K562 (cell line): ENCODE data around the gene ARHGAP33. TPM values are rescaled to one million over a fixed set of nuclear protein-coding genes. Genes with fewer than 3 reads are reported as not detected.

Experiments used
- ATAC-seq: fragments of 200-7000 bp; cut with Tn5 transposase; 3 replicates; pipeline ENCODE4 v1.9.1; 2020; ENCODE audit warnings: moderate library complexity
- BruUV-seq: library from RNA; stranded (reverse); fragments of 400-500 nt; replicated peaks from 2 replicates; lab custom pipeline; 2021; lab: Mats Ljungman, UMichigan
- CTCF ChIA-PET: fragments of 300-600 bp; formaldehyde crosslinking; extraction: SDS; loops from one replicate; lab custom pipeline; 2021; ENCODE audit warnings: low intra/inter-chr PET ratio; lab: Yijun Ruan, JAX
- POLR2A ChIA-PET: fragments of 300-600, 350-650 bp; sonication (Branson Sonifier 250); formaldehyde crosslinking; extraction: SDS; loops from one replicate; lab custom pipeline; 2021; ENCODE audit warnings: antibody characterized with exemption, inconsistent platforms; lab: Yijun Ruan, JAX
- DNase-seq, 4 experiments: peaks; one replicate each; pipeline versions ENCODE4 v3.0.0 to v3.0.0-alpha.2; 2011 to 2018; ENCODE audit warnings: low spot score in 3 of 4, mixed read lengths in 3 of 4; ENCODE audit errors: extremely low read depth in 1 of 4
- FAIRE-seq: peaks from 2 replicates; lab custom pipeline; 2011; peaks lifted over from hg19 to GRCh38; lab: Jason Lieb, UNC
- H2AFZ ChIP-seq: 2 replicates; pipeline ENCODE4 v1.6.0; 2011; ENCODE audit warnings: low read depth, low read length, control low read depth, inconsistent platforms
- H3K27ac ChIP-seq: fragments of 200-600 bp; 3 replicates; pipeline ENCODE4 v1.8.0; 2011; ENCODE audit warnings: low read depth, mild to moderate bottlenecking, control low read depth, inconsistent platforms, low read length, moderate library complexity, mixed read lengths; ENCODE audit errors: extremely low read depth
- H3K27me3 ChIP-seq, 2 experiments: fragments of 300-600 bp in 1 of 2; 2 replicates in 1 of 2; 3 replicates in 1 of 2; pipeline versions ENCODE4 v1.6.0 to v1.8.0; 2011; ENCODE audit warnings: inconsistent platforms in 2 of 2, low read length in 2 of 2, mild to moderate bottlenecking in 1 of 2, mixed read lengths in 1 of 2, moderate library complexity in 1 of 2; ENCODE audit not compliant: control insufficient read depth in 2 of 2, insufficient read depth in 2 of 2
- H3K36me3 ChIP-seq: fragments of 300-600 bp; 3 replicates; pipeline ENCODE4 v1.8.0; 2011; ENCODE audit warnings: mild to moderate bottlenecking, low read length, inconsistent platforms; ENCODE audit not compliant: control insufficient read depth, insufficient read depth
- H3K4me1 ChIP-seq, 2 experiments: fragments of 200-600 bp in 1 of 2; replicated peaks in 1 of 2; 2 replicates in 1 of 2; 3 replicates in 1 of 2; pipeline versions ENCODE4 v1.5.1 to v1.8.0; 2011; ENCODE audit warnings: inconsistent platforms in 2 of 2, low read length in 2 of 2, mild to moderate bottlenecking in 1 of 2, mixed read lengths in 1 of 2, moderate library complexity in 1 of 2; ENCODE audit not compliant: control insufficient read depth in 2 of 2, insufficient read depth in 2 of 2
- H3K4me2 ChIP-seq: 2 replicates; pipeline ENCODE4 v1.6.1; 2011; ENCODE audit warnings: low read length, control low read depth, inconsistent platforms, mixed read lengths; ENCODE audit not compliant: insufficient read depth
- H3K4me3 ChIP-seq: fragments of 200-600 bp; sonication (generic), shearing (Covaris generic); 2 replicates; pipeline ENCODE4 v1.5.1; 2016; ENCODE audit warnings: control low read depth, inconsistent platforms
- H3K79me2 ChIP-seq: fragments of 200-600 bp; 3 replicates; pipeline ENCODE4 v1.8.0; 2011; ENCODE audit warnings: low read length, inconsistent platforms; ENCODE audit not compliant: control insufficient read depth, insufficient read depth
- H3K9ac ChIP-seq, 2 experiments: 2 replicates each; pipeline versions ENCODE4 v1.6.0 to v1.6.1; 2011; ENCODE audit warnings: low read depth in 2 of 2, low read length in 2 of 2, control low read depth in 1 of 2, inconsistent platforms in 1 of 2, mild to moderate bottlenecking in 1 of 2, mixed read lengths in 1 of 2; ENCODE audit not compliant: insufficient read depth in 1 of 2
- H3K9me1 ChIP-seq: one replicate; pipeline ENCODE4 v1.6.0; 2011; ENCODE audit warnings: inconsistent platforms, mild to moderate bottlenecking, low read length, moderate library complexity; ENCODE audit not compliant: control insufficient read depth, insufficient read depth
- H3K9me3 ChIP-seq: replicated peaks from 2 replicates; pipeline ENCODE4 v1.5.1; 2011; ENCODE audit warnings: low read depth, low read length, inconsistent platforms; ENCODE audit not compliant: control insufficient read depth, insufficient read depth
- H4K20me1 ChIP-seq: replicated peaks from 2 replicates; pipeline ENCODE4 v1.6.1; 2011; ENCODE audit warnings: low read length, inconsistent platforms, mixed read lengths; ENCODE audit not compliant: control insufficient read depth, insufficient read depth
- E2F3 ChIP-seq: fragments of 250-450 bp; sonication (Bioruptor Pico); IDR thresholded peaks from 2 replicates; pipeline ENCODE4 v1.4.0; 2020; ENCODE audit warnings: mild to moderate bottlenecking
- JUND ChIP-seq, 2 experiments: IDR thresholded peaks; 2 replicates in 1 of 2; 3 replicates in 1 of 2; pipeline ENCODE4 v1.6.1; 2011; ENCODE audit warnings: borderline replicate concordance in 2 of 2, low read depth in 2 of 2, low read length in 2 of 2, improper control_type of control experiment in 1 of 2, missing biosample characterization in 1 of 2, missing genetic modification characterization in 1 of 2, missing genetic modification reagents in 1 of 2
- MAX ChIP-seq: sonication (generic); formaldehyde crosslinking; IDR thresholded peaks from 2 replicates; pipeline ENCODE4 v1.9.0; 2022; ENCODE audit warnings: mild to moderate bottlenecking, missing genetic modification reagents
- ZBTB26 ChIP-seq: fragments of 450-650 bp; formaldehyde crosslinking; IDR thresholded peaks from 2 replicates; pipeline ENCODE4 v1.4.0; 2022; ENCODE audit warnings: missing genetic modification characterization
- ZNF121 ChIP-seq: sonication (generic); formaldehyde crosslinking; conservative IDR thresholded peaks from 2 replicates; pipeline ENCODE4 v1.8.0; 2022; ENCODE audit warnings: missing genetic modification reagents
- WGBS: fragments of 100-300 bp; shearing (Covaris generic); methylation state at CpG from one replicate; pipeline ENCODE4 v1.1.6; 2016; ENCODE audit warnings: low coverage, mixed read lengths; ENCODE audit not compliant: insufficient coverage; ENCODE audit errors: missing lambda C conversion rate; 5-methylcytosine and 5-hydroxymethylcytosine counted together
- in situ Hi-C: fragments of 300-500 bp; cut with MboI; formaldehyde crosslinking; loops from 4 replicates; pipeline ENCODE4 v1.15.0; 2018; ENCODE audit warnings: inconsistent platforms, mixed read lengths
- intact Hi-C: fragments of 100-400 bp; cut with micrococcal nuclease; formaldehyde crosslinking; loops from 2 replicates; pipeline ENCODE4 v1.14.2; 2022
- polyA plus RNA-seq, 8 experiments: library from polyadenylated mRNA; depleted of rRNA in 4 of 8; stranded (reverse) in 5 of 8; unstranded in 3 of 8; fragments of >200 nt; fragmentation: Nextera tagmentation in 2 of 8; fragmentation: Illumina TruSeq in 1 of 8; extraction: Ambion mirVana in 2 of 8; extraction: Trizol in 1 of 8; gene quantifications; 2 replicates each; pipeline versions ENCODE4 v1.2.1 to v1.2.3, GENCODE V29; 2011 to 2014; ENCODE audit warnings: inconsistent platforms in 1 of 8, missing spikeins in 1 of 8
- total RNA-seq, 7 experiments: library from RNA; depleted of rRNA in 6 of 7; stranded (reverse); fragments of >200 nt in 6 of 7; fragmentation: Illumina TruSeq in 2 of 7; extraction: Trizol in 2 of 7; gene quantifications; 2 replicates each; pipeline versions ENCODE4 v1.2.1 to v1.2.3, GENCODE V29; 2011 to 2021; ENCODE audit warnings: low replicate concordance in 1 of 7

ARHGAP33 gene
- total and polyA plus RNA-seq, 9 of the 15 experiments (the other 6 are each of a cell fraction or from before 2014, with no cell fraction given), result 0.06 to 26.6 (median 1.6) TPM; not detected in 1

GRCh38 chr19:35796645-35797542, 21.5 kb downstream of the ARHGAP33 start (continued):
- no peak for TF ChIP-seq JUND (IDR thresholded peaks at IDR 0.05; ENCODE audit: borderline replicate concordance, low read depth, low read length)
- no peak for TF ChIP-seq JUND (tag; IDR thresholded peaks at IDR 0.05; ENCODE audit: borderline replicate concordance, low read depth, low read length)
- no peak for TF ChIP-seq ZBTB26

- Histone ChIP-seq H3K27me3 (no peaks in the 10 kb centered on the region; a peak in 1 of 5 replicates), H3K4me3 (no peak overlapping the region), H3K9me3 (no peaks in the 10 kb centered on the region; the same call in 1 of the 2 replicates), H3K4me1 (peaks cover 0 to 21% of the 10 kb centered on the region in 2 experiments; a peak in 3 of 5 replicates), H3K4me2 (no peak overlapping the region), H3K27ac (no peak overlapping the region), H3K9me1 (no peaks in the 10 kb centered on the region), H4K20me1 (no peaks in the 10 kb centered on the region), H3K36me3 (no peaks in the 10 kb centered on the region), H3K9ac (peak overlapping the region in 1 of 2 experiments; percentile 79; a peak in 2 of 4 replicates), H3K79me2 (no peaks in the 10 kb centered on the region), H2AFZ (peak overlapping the region; percentile 80)
- no TSS peak for BruUV-seq
- DNase-seq, result peak; percentile 27 to 44 (median 42)
- peak; percentile 62 for ATAC-seq
- 14% methylated on average over 5 of the region's 15 CpGs for WGBS
- no peak for FAIRE-seq
- POLR2A ChIA-PET, result no interaction called here
- in situ Hi-C loops, result no loop called here
- CTCF ChIA-PET, result no interaction called here
- intact Hi-C loops, result no loop called here
- TF ChIP-seq ZNF121 (CRISPR knock-in tag) (no peak), MAX (CRISPR knock-in tag) (0 out of 2 replicates have a peak, but pooled peaks have one; percentile 32), E2F3 (CRISPR knock-in tag) (no peak)
Measured at GRCh38 chr19:35797663-35798062, 22.3 kb downstream of the ARHGAP33 start.
